Stimulated activated CD4-positive, alpha-beta T cell treated with anti-CD3 and anti-CD28 coated beads, Interleukin-4, amount 100 ng/mL, for 24 hours (primary cell): ENCODE results near the gene SH3BP2.

Experiments
- DNase-seq: peaks from one replicate; pipeline ENCODE4 v3.0.0-alpha.2; 2020

The SH3BP2 gene

DNA sequence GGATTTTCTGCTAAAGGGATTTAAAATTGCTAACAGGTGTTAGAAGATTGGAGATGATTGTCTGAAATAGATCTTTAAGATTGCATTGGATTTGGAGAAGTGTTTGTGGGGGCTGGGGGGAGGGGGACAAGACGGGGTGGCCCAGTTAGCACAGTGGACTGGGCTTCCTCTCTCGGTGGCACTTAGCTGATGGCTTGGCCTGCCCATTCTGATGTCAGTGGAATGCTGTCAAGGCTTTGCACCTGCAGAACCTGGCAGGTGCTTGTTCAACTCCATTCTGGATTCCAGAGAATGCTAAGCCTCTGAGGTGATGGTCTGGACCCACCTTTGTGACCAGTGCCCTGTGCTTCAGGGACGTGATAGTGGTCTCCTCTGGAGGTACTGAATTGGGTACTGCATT, 94.5 kb downstream of the SH3BP2 start:
- DNase-seq, result no peak

DNA sequence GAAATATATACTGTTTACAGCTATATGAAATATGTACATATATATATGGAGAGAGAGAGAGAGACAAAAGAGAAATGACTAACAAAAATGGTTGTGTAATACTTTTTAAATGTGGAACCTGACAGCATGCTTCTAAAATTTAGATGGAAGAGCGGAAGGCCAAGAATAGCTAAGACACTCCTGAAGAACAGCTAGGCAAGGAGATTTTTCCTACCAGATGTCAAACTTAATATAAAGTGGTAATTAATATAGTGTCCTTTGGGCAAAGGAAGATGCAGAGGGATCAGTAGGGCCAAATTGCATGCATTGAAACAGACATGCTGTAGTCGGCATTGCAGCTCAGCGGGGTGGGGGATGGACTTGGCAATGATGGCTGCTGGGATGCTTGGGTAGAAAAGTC, 96.0 kb downstream of the SH3BP2 start:
- DNase-seq, result no peak
